Activated CD4-positive, alpha-beta T cell treated with anti-CD3 and anti-CD28 coated beads, Interleukin-2, amount 10 ng/mL, durations not matched to agents 7 days and 5 days (primary cell): ENCODE data around the gene PTPRN. TPM values are rescaled to one million over a fixed set of nuclear protein-coding genes. Genes with fewer than 3 reads are reported as not detected.

Experiments used
- CTCF ChIA-PET: fragments of 350-600 bp; sonication (Branson Sonifier 250); formaldehyde crosslinking; loops from one replicate; lab custom pipeline; 2021; ENCODE audit warnings: antibody characterized with exemption; lab: Charles Lee
- POLR2A ChIA-PET: fragments of 350-600 bp; sonication (Branson Sonifier 250); formaldehyde crosslinking; loops from one replicate; lab custom pipeline; 2021; ENCODE audit warnings: antibody characterized with exemption; lab: Charles Lee
- DNase-seq: peaks from one replicate; pipeline ENCODE4 v3.0.0-alpha.2; 2020
- H3K27ac Mint-ChIP-seq: one replicate; pipeline ENCODE4 v1.8.0; 2021; ENCODE audit warnings: mild to moderate bottlenecking, moderate library complexity, mixed read lengths
- H3K27me3 Mint-ChIP-seq: one replicate; pipeline ENCODE4 v1.8.0; 2021; ENCODE audit warnings: mixed read lengths
- H3K36me3 Mint-ChIP-seq: one replicate; pipeline ENCODE4 v1.8.0; 2021; ENCODE audit warnings: low read depth, mixed read lengths
- H3K4me1 Mint-ChIP-seq: one replicate; pipeline ENCODE4 v1.8.0; 2021; ENCODE audit warnings: mixed read lengths
- H3K4me3 Mint-ChIP-seq: one replicate; pipeline ENCODE4 v1.8.0; 2021; ENCODE audit warnings: mild to moderate bottlenecking, moderate library complexity, mixed read lengths
- H3K9me3 Mint-ChIP-seq: one replicate; pipeline ENCODE4 v1.8.0; 2021; ENCODE audit warnings: mixed read lengths
- total RNA-seq, 2 experiments: library from RNA; stranded (reverse); gene quantifications; one replicate each; pipeline ENCODE4 v1.2.3, GENCODE V29; 2021

The PTPRN gene
- total RNA-seq, 2 experiments from 2014 or later: not detected

DNA sequence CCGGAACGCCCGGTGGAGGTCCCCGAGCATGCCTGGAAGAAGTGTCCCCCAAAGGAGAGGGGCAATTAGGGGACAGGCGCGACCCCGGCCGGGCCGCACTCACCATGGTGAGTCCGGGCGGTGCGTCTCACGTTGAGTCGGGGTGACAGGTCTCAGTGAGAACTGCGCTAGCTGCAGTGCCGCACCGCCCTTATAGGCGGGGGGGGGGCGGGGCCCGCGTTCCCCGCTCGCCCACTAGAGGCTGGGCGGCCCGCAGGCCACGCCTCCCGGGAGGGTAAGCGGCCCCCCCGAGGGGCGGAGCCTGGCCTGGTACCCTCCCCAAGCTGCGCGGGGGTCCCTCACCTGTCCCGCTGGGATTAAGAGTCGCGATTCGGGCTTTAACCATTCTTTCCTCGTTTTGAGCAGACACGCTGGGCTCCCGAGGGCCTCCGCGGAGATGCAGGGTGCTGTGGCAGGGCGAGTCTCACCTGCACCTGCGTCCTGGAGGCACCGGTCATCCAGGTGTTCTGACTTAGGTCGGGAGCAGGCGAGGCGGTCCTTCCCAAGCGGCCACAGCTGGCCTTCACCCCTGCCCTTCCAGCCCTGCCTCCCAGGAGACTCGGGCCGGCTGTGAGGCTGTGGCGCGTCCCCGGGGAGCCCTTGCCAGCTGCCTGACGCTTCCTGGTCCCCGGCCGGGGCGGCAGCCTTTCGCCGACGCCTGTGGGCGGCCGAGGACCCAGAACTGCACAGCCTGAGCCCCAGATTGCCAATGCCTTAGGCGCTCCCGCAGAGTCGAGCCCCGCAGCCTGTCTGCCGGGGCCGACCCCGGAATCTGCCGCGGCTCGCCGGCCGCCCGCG is 55.2 kb downstream of the PTPRN start, which contains the start of gene TUBA4A:
Gene TUBA4A (minus strand): TSS at position 166 of the 837 bp plus-strand sequence. CDS start 60 bp downstream, at position 106.
- Mint-ChIP-seq H3K4me3 (peak within 1 kb of the TSS; percentile 99), H3K27me3 (no peaks in the 10 kb centered on the region), H3K4me1 (peaks cover 50% of the 10 kb centered on the region), H3K27ac (peak within 1 kb of the TSS; percentile 93), H3K36me3 (peaks cover 40% of the 10 kb centered on the region), H3K9me3 (no peaks in the 10 kb centered on the region)
- CTCF ChIA-PET: interaction anchor here (1.0 to 9.7 kb wide), 12 partner anchors 8 to 97 kb away, joined by 3 to 99 read pairs (median 4); partner anchors contain the start of genes ABCB6, CNPPD1, DNAJB2 and GLB1L
- POLR2A ChIA-PET: interaction anchor here (0.7 to 1.5 kb wide), 5 partner anchors 9 to 75 kb away, joined by 3 to 6 read pairs (median 5); partner anchors contain the start of genes DNAJB2, GLB1L and STK16
- DNase-seq: peak; percentile 91

DNA sequence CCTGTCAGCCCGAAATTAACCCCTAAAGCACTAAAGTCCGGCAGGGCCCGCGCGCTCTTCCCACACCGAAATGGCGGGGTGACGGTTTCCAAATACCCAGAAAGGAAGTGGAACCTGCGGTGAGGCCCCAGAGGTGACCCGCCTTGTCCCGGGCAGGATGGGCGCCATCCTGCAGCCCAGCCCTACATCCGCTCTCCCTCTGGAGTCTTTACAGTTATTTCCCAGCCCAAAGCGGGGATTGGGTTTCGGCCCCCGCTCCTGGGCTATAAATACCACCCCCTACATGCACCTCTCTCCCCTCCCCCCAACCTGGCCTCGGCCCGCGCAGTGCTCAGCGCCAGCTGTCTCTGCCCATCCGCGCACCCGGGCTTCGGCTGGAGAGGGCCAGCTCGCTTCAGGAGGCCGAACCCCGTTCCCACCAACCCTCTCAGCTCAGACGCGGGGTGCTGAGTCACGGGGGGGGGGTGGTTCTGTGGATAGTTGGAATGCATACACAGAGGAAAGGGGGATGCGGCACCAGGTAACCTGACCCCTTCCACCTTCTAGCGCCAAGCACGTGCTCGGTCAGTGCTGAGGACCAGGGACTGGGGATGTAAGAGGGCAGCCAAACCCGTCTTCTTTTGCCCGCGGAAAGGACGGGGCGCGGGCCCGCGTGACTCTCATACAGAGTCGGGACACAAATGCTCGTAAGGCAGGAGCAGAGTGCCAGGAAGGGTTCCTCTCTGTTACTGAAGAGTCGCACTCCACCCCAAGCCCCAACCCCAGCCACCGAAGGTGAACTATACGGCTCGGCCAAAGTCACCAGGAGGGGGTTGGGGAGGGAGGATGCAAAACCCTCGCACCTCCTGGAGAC is 56.1 kb downstream of the PTPRN start, which contains the start of gene TUBA4B:
Gene TUBA4B (plus strand): TSS at position 344 of the 853 bp plus-strand sequence. CDS start 165 bp downstream, at position 509.
- Mint-ChIP-seq H3K4me1 (peaks cover 58% of the 10 kb centered on the region), H3K27me3 (no peaks in the 10 kb centered on the region), H3K27ac (peak within 1 kb of the TSS; percentile 93), H3K36me3 (peaks cover 48% of the 10 kb centered on the region), H3K4me3 (peak within 1 kb of the TSS; percentile 99), H3K9me3 (no peaks in the 10 kb centered on the region)
- ChIA-PET POLR2A (interaction anchor here (1.5 kb wide), 1 partner anchor 40 kb away, joined by 6 read pairs; no protein-coding TSS in a partner anchor), CTCF (interaction anchor here (0.6 to 9.7 kb wide), 5 partner anchors 8 to 244 kb away, joined by 3 to 99 read pairs (median 15); partner anchors contain the start of genes DNAJB2, GLB1L, STK16 and ZFAND2B)
- DNase-seq: peak; percentile 65

DNA sequence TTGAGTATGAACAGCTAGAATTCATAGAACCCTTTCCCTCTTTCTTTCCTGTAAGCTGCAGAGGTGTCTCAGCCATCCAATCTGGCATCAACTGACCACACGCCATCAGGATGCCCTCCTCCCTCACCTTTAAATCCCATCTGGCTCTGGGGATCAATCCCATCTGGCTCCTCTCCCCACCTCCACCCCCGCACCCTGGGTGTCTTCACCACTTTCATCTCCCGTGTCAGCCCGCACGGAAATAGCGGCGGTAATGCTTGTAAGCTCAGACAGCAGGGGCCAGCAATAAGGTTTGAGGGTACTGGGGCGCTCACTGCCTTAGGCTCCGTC is 56.7 kb downstream of the PTPRN start:
- POLR2A ChIA-PET: interaction anchor here (1.3 to 1.5 kb wide), 2 partner anchors 23 to 40 kb away, joined by 3 to 6 read pairs; partner anchors contain the start of genes ANKZF1 and ATG9A
- H3K27ac Mint-ChIP-seq: peak overlapping the region; percentile 93
- H3K4me3 Mint-ChIP-seq: peak overlapping the region; percentile 99
- no peak for DNase-seq
- peaks cover 54% of the 10 kb centered on the region for H3K36me3 Mint-ChIP-seq
- H3K9me3 Mint-ChIP-seq: no peaks in the 10 kb centered on the region
- no peaks in the 10 kb centered on the region for H3K27me3 Mint-ChIP-seq
- peaks cover 64% of the 10 kb centered on the region for H3K4me1 Mint-ChIP-seq
- CTCF ChIA-PET: interaction anchor here (0.6 to 9.7 kb wide), 6 partner anchors 9 to 244 kb away, joined by 3 to 99 read pairs (median 4); partner anchors contain the start of genes DNAJB2 and ZFAND2B

DNA sequence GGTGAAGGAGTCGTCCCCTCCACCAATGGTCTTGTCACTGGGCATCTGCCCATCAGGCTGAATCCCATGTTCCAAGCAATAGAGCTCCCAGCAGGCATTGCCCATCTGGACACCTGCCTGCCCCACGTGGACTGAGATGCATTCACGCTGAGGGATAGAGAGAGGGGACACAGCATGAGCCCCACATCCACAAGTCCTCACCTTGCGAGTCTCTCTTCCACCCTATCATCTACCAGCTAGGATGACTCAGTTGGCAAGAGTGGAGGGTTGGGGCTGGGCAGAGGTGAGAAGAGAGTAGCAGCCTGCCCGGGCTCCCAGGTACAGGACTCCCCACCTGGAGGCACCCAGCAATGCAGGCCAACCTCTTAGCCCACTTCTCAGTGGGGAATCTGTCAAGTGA is 57.1 kb downstream of the PTPRN start:
- DNase-seq: no peak
- Mint-ChIP-seq H3K9me3 (no peaks in the 10 kb centered on the region), H3K27me3 (no peaks in the 10 kb centered on the region), H3K36me3 (peaks cover 58% of the 10 kb centered on the region), H3K4me1 (peaks cover 68% of the 10 kb centered on the region), H3K4me3 (peak overlapping the region; percentile 99), H3K27ac (peak overlapping the region; percentile 93)
- ChIA-PET POLR2A (interaction anchor here (1.3 to 1.5 kb wide), 2 partner anchors 23 to 41 kb away, joined by 3 to 6 read pairs; partner anchors contain the start of genes ANKZF1 and ATG9A), CTCF (interaction anchor here (0.7 to 9.7 kb wide), 7 partner anchors 9 to 78 kb away, joined by 3 to 99 read pairs (median 4); partner anchors contain the start of genes DNAJB2 and ZFAND2B)

DNA sequence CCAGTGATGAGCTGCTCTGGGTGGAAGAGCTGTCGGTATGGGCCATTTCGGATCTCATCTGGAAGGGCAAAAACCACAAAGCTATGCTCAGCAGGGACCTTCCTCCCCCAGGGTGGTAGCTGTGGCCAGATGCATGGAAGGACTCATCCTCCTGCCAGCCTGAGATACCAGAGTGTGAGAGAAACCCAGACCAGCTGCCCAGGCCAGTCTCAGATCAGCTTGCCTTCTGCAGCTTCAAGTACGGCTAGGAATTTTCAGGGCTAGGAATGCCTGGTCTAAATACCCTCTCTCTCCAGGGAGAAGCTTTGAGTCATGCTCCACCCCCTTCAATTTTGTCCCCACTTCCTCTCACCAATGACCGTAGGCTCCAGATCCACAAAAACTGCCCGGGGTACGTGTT is 57.5 kb downstream of the PTPRN start:
- Mint-ChIP-seq H3K4me3 (peak overlapping the region; percentile 99), H3K4me1 (peaks cover 73% of the 10 kb centered on the region), H3K27ac (peak overlapping the region; percentile 93), H3K27me3 (no peaks in the 10 kb centered on the region), H3K9me3 (no peaks in the 10 kb centered on the region), H3K36me3 (peaks cover 62% of the 10 kb centered on the region)
- CTCF ChIA-PET: interaction anchor here (0.7 to 9.7 kb wide), 8 partner anchors 10 to 78 kb away, joined by 3 to 99 read pairs (median 4); partner anchors contain the start of genes DNAJB2 and ZFAND2B
- POLR2A ChIA-PET: interaction anchor here (1.3 kb wide), 1 partner anchor 22 kb away, joined by 3 read pairs; the partner anchor contains the start of genes ANKZF1 and ATG9A
- DNase-seq: no peak

DNA sequence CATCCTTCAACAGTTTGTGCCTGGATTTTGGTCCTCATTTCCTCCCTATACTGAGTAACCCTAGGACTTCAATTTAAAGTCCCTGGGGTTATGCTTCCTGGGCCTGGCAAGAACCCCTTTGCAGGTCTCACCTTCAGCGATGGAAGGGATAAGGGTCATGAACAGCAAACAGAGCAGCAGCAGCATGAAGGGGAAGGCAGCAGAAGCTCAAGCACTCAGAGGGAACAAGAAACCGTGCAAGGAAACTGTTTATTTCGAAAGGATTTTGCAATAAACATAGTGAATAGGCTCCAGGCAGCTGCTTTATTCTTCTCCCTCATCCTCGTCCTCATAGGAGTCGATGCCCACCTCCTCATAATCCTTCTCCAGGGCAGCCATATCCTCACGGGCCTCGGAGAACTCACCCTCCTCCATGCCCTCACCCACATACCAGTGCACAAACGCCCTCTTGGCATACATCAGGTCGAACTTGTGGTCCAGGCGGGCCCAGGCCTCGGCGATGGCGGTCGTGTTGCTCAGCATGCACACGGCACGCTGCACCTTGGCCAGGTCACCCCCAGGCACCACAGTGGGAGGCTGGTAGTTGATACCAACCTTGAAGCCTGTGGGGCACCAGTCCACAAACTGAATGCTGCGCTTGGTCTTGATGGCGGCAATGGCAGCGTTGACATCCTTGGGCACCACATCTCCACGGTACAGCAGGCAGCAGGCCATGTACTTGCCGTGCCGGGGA is 59.0 kb downstream of the PTPRN start:
- peak overlapping the region; percentile 99 for H3K4me3 Mint-ChIP-seq
- no peak for DNase-seq
- POLR2A ChIA-PET: interaction anchor here (1.0 kb wide), 1 partner anchor 21 kb away, joined by 3 read pairs; the partner anchor contains the start of genes ANKZF1 and ATG9A
- CTCF ChIA-PET: interaction anchor here (1.2 to 9.7 kb wide), 4 partner anchors 28 to 48 kb away, joined by 3 to 99 read pairs (median 38); partner anchors contain the start of gene DNAJB2
- H3K9me3 Mint-ChIP-seq: no peaks in the 10 kb centered on the region
- H3K4me1 Mint-ChIP-seq: peaks cover 75% of the 10 kb centered on the region
- H3K27ac Mint-ChIP-seq: peak overlapping the region; percentile 91
- H3K27me3 Mint-ChIP-seq: no peaks in the 10 kb centered on the region
- H3K36me3 Mint-ChIP-seq: peaks cover 66% of the 10 kb centered on the region

DNA sequence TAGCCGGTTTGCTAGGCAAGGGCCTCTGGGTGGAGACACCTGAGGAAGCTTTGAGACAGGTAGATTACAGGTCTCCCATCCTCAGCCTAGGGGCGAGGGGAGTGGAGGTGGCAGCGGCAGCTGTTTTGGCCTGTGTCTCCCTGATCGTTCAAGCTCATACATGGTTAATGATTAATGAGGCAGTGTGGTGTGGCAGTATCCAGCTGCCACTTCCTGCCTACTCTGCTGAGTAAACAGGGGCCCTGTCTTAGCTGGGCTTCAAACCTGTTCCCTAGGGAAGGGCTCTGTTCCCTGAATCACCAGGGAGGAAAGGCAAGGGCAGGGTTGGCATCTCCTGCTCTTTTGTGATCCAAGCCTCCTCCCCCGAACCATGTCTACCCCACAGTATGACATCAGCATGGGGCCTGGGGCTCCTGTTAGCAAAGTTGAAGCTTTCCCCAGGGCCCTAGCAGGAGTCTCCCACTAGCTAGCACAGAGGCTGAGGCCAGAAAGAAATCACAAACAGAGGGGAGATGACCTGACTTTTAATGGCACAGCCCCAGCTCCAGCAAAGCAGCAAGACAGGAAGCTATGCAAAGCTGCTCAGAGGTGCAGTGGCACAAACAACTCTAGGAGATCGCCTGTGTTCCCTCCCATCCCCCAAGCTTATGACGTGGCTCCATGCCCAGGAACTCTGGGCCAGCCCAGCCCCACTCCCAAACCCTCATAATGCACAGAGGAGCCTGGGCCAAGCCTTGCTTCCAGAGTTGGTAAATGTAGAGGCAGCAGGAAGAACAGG is 59.8 kb downstream of the PTPRN start:
- peak; percentile 56 for DNase-seq
- ChIA-PET CTCF (interaction anchor here (1.0 to 9.7 kb wide), 11 partner anchors 9 to 66 kb away, joined by 3 to 99 read pairs (median 4); partner anchors contain the start of genes ABCB6 and DNAJB2), POLR2A (interaction anchor here (1.0 kb wide), 1 partner anchor 20 kb away, joined by 3 read pairs; the partner anchor contains the start of genes ANKZF1 and ATG9A)
- peaks cover 76% of the 10 kb centered on the region for H3K4me1 Mint-ChIP-seq
- H3K9me3 Mint-ChIP-seq: no peaks in the 10 kb centered on the region
- peak overlapping the region; percentile 91 for H3K27ac Mint-ChIP-seq
- peak overlapping the region; percentile 99 for H3K4me3 Mint-ChIP-seq
- peaks cover 66% of the 10 kb centered on the region for H3K36me3 Mint-ChIP-seq
- no peaks in the 10 kb centered on the region for H3K27me3 Mint-ChIP-seq

DNA sequence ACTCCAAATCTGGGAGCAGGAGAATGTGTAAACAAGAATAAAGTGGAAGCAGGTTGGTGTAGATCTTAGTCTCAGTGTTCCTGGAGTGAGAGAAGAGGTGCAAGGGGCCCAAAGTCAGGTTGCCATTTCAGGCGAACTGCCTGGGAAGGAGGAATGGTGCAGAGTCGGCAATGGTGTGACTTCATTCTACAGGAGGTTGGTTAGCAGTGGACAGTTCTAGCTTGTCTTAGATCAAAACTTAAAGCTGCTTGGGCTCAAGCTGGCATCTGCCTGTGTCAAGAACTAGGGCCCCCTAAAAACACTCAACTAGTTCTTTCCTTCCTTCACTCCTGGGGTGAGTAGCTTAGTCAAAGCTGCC is 60.4 kb downstream of the PTPRN start:
- Mint-ChIP-seq H3K27ac (peak overlapping the region; percentile 91), H3K4me3 (peak overlapping the region; percentile 99), H3K4me1 (peaks cover 79% of the 10 kb centered on the region), H3K36me3 (peaks cover 66% of the 10 kb centered on the region), H3K27me3 (no peaks in the 10 kb centered on the region), H3K9me3 (no peaks in the 10 kb centered on the region)
- ChIA-PET CTCF (interaction anchor here (1.0 to 9.7 kb wide), 11 partner anchors 10 to 74 kb away, joined by 3 to 99 read pairs (median 5); partner anchors contain the start of genes ABCB6 and DNAJB2), POLR2A (no interaction called here)
- no peak for DNase-seq

DNA sequence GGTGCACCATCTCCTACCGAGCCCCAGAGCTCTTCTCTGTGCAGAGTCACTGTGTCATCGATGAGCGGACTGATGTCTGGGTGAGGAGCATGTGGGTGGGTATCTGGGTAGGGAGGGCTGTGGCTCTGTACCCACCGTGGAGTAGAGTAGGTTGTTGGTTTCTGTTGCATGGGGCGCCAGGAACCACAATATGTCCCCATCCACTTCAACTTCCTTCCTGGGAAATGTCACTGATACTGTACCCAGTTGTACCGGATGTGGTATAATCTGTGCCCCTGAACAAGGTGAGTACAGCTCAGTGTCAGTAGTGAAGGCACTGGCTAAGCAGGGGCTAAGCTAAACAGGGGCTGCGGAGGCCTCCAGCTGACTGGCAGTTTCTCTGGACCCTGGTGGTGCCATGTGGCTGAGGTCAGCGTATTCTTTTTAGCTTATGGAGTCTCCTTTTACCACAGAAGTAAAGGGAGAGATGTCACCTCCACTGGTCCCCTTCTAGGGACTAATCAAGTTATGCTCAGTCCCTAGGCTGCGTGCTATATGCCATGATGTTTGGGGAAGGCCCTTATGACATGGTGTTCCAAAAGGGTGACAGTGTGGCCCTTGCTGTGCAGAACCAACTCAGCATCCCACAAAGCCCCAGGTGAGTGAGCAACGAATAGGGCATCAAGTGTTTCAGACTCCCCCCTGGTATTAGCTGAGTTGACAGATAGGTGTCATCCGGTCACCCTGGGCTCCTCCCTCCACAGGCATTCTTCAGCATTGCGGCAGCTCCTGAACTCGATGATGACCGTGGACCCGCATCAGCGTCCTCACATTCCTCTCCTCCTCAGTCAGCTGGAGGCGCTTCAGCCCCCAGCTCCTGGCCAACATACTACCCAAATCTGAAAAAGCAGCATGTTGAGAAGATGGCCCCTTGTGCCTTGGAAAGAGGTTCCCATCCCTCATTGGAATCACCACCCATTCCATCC is 61.2 kb downstream of the PTPRN start:
- H3K27ac Mint-ChIP-seq: peak overlapping the region; percentile 91
- peak overlapping the region; percentile 99 for H3K4me3 Mint-ChIP-seq
- H3K4me1 Mint-ChIP-seq: peaks cover 86% of the 10 kb centered on the region
- no peaks in the 10 kb centered on the region for H3K9me3 Mint-ChIP-seq
- peak; percentile 73 for DNase-seq
- ChIA-PET POLR2A (interaction anchor here (1.0 kb wide), 1 partner anchor 31 kb away, joined by 6 read pairs; the partner anchor contains the start of gene DNAJB2), CTCF (interaction anchor here (0.6 to 9.7 kb wide), 14 partner anchors 8 to 203 kb away, joined by 3 to 99 read pairs (median 4); partner anchors contain the start of genes ABCB6 and DNAJB2)
- peaks cover 66% of the 10 kb centered on the region for H3K36me3 Mint-ChIP-seq
- no peaks in the 10 kb centered on the region for H3K27me3 Mint-ChIP-seq
